WTC11 (cell line): Measurements from ENCODE around the gene KAZN. TPM values are rescaled to one million over a fixed set of nuclear protein-coding genes. Genes with fewer than 3 reads are reported as not detected.

Source experiments
- ATAC-seq: fragments of 200-7000 bp; cut with Tn5 transposase; 2 replicates; pipeline ENCODE4 v1.10.0; 2021; ENCODE audit warnings: mild to moderate bottlenecking, moderate library complexity
- CTCF ChIA-PET: fragments of 300-600 bp; sonication (Branson Sonifier 250); formaldehyde crosslinking; loops from one replicate; lab custom pipeline; 2021; ENCODE audit warnings: antibody characterized with exemption; lab: Charles Lee
- POLR2A ChIA-PET: fragments of 350-600 bp; sonication (Branson Sonifier 250); formaldehyde crosslinking; loops from one replicate; lab custom pipeline; 2021; ENCODE audit warnings: antibody characterized with exemption; lab: Charles Lee
- DNase-seq: peaks from one replicate; pipeline ENCODE4 v3.0.0; 2021; ENCODE audit warnings: low spot score
- H3K27ac Mint-ChIP-seq: 2 replicates; pipeline ENCODE4 v1.8.0; 2021; ENCODE audit warnings: mixed read lengths
- H3K27me3 Mint-ChIP-seq: 2 replicates; pipeline ENCODE4 v1.8.0; 2021; ENCODE audit warnings: low read depth, mild to moderate bottlenecking, moderate library complexity, mixed read lengths
- H3K36me3 Mint-ChIP-seq: 2 replicates; pipeline ENCODE4 v1.8.0; 2021; ENCODE audit warnings: mixed read lengths
- H3K4me1 Mint-ChIP-seq: 2 replicates; pipeline ENCODE4 v1.8.0; 2022; ENCODE audit warnings: mixed read lengths
- H3K4me3 Mint-ChIP-seq: 2 replicates; pipeline ENCODE4 v1.8.0; 2021; ENCODE audit warnings: mild to moderate bottlenecking, moderate library complexity, mixed read lengths
- H3K9me3 Mint-ChIP-seq: 2 replicates; pipeline ENCODE4 v1.8.0; 2021; ENCODE audit warnings: mixed read lengths
- AR ChIP-seq: fragments of 250-450 bp; sonication (Bioruptor Pico); IDR thresholded peaks from 2 replicates; pipeline ENCODE4 v1.9.0; 2021; ENCODE audit warnings: mild to moderate bottlenecking
- CTCF ChIP-seq: fragments of 200-600 bp; IDR thresholded peaks from 2 replicates; pipeline ENCODE4 v1.8.0; 2022; ENCODE audit warnings: antibody characterized with exemption
- ERG ChIP-seq: fragments of 250-450 bp; sonication (Bioruptor Pico); IDR thresholded peaks from 2 replicates; pipeline ENCODE4 v1.8.0; 2021; ENCODE audit warnings: mild to moderate bottlenecking
- GTF2I ChIP-seq: fragments of 250-450 bp; sonication (Bioruptor Pico); conservative IDR thresholded peaks from 2 replicates; pipeline ENCODE4 v1.4.0; 2021; ENCODE audit warnings: mild to moderate bottlenecking
- MYBL2 ChIP-seq: sonication (generic); formaldehyde crosslinking; IDR thresholded peaks from 2 replicates; pipeline ENCODE4 v1.8.1; 2023; ENCODE audit warnings: mild to moderate bottlenecking, moderate library complexity, missing genetic modification reagents
- NFATC4 ChIP-seq: fragments of 250-450 bp; sonication (Bioruptor Pico); IDR thresholded peaks from 2 replicates; pipeline ENCODE4 v1.9.0; 2021; ENCODE audit warnings: mild to moderate bottlenecking
- TCF7 ChIP-seq: sonication (generic); formaldehyde crosslinking; IDR thresholded peaks from 2 replicates; pipeline ENCODE4 v1.8.0; 2022; ENCODE audit warnings: mild to moderate bottlenecking, low read depth, missing genetic modification reagents, moderate library complexity
- ZBTB21 ChIP-seq: sonication (generic); formaldehyde crosslinking; IDR thresholded peaks from 2 replicates; pipeline ENCODE4 v1.8.1; 2023; ENCODE audit warnings: mild to moderate bottlenecking, missing genetic modification reagents, borderline replicate concordance
- ZNF121 ChIP-seq: sonication (generic); formaldehyde crosslinking; IDR thresholded peaks from 2 replicates; pipeline ENCODE4 v1.8.0; 2023; ENCODE audit warnings: missing genetic modification reagents
- ZNF425 ChIP-seq: fragments of 250-450 bp; sonication (Bioruptor Pico); conservative IDR thresholded peaks from 2 replicates; pipeline ENCODE4 v1.9.0; 2021; ENCODE audit warnings: mild to moderate bottlenecking
- total RNA-seq: library from RNA; stranded (reverse); gene quantifications from 3 replicates; pipeline ENCODE4 v1.2.3, GENCODE V29; 2021

Gene KAZN
- total RNA-seq, 1 experiment from 2014 or later = 19.9 TPM

- TF ChIP-seq ZNF121 (CRISPR knock-in tag) = no peak
- TF ChIP-seq AR (CRISPR knock-in tag) = no peak
These were observed 168.6 kb downstream of the KAZN start (continued) for GRCh38 chr1:14767075-14767474.

DNA sequence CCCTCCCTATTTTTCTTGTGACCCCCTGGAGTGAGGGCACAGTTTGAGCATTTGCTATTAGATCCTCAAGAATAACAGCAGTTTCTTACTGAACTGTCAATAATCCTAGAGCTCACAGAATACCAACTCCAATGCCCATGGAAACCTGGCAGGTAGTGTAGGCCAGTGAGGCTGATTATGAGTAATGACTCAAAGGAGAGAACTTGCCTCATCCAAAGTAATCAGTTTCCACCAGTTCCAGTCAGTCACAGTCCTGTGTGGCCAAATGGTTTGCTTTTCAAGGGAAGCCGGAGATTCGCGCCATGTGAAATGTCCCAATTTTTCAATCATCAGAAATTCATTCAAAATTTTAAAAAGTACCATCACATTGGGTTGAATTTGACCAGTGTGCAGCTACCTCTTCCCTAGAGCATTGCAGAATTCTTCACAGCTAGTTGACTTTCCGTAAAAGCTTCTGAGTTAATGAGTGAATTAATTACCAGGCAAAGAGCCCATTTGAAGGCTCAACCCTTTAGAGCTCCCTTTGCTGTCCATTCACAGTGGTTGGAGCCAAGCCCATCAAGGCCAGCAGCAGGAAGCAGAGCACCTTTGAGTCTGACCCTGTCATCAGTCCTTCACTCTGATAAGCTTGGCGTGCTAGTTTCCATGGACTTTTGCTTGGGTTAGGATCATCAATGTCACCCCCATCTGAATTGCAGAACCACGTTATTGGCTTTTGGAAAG lies 170.3 kb downstream of the KAZN start:
- ATAC-seq (no peak), DNase-seq (no peak)
- Mint-ChIP-seq H3K27me3 (0 out of 2 replicates have a peak, but pooled peaks cover 2% of the 10 kb centered on the region), H3K27ac (no peak overlapping the region; the same call in 1 of the 2 replicates), H3K9me3 (peaks cover 10% of the 10 kb centered on the region), H3K4me1 (peaks cover 64% of the 10 kb centered on the region), H3K4me3 (no peak overlapping the region), H3K36me3 (peaks cover 5% of the 10 kb centered on the region; the same call in 1 of the 2 replicates)
- CTCF ChIA-PET = interaction anchor here (1.1 to 1.3 kb wide), 2 partner anchors 10 to 11 kb away, joined by 3 to 5 read pairs; no protein-coding TSS in a partner anchor
- POLR2A ChIA-PET = no interaction called here
- TF ChIP-seq ERG (CRISPR knock-in tag) (no peak), GTF2I (CRISPR knock-in tag) (no peak), ZNF425 (no peak), MYBL2 (CRISPR knock-in tag) (no peak), NFATC4 (CRISPR knock-in tag) (no peak), TCF7 (CRISPR knock-in tag) (no peak)

DNA sequence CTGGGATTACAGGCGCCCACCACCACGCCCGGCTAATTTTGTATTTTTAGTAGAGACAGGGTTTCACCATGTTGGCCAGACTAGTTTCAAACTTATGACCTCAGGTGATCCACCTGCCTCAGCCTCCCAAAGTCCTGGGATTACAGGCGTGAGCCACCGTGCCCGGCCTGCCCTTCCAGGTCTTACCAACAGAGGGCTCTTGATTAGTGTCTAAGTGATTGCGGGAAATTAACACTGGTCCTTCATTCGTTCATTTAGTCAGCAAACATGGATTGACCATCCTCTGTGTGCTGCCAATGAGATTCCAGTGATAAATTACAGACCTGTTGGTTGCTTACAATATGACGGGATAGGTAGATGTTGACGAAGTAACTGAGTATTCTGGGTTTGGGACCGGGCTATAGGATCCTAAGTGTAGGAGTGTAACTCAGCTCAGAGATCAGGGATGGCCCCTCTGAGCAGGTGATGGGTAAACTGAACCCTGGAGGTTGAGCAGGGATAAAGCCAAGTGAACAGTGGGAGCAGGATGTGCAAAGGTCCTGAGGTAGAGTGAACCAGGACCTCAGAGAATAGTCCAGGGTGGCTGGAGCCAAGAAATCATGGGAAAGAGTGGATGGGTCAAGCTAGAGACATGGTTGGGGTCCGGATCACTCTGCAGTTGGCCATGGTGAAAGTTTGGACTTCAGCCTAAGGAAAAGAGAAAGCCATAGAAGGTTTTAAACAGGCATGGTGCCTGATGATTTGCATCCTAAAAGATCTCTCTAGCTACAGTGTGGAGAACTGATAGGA lies 171.2 kb downstream of the KAZN start:
- Mint-ChIP-seq H3K27ac (no peak overlapping the region), H3K27me3 (0 out of 2 replicates have a peak, but pooled peaks cover 2% of the 10 kb centered on the region), H3K4me3 (no peak overlapping the region)
- no peak for ATAC-seq
- TF ChIP-seq CTCF (peak; percentile 32; the same call in 1 of the 2 replicates), ZBTB21 (CRISPR knock-in tag) (no peak)
- TF ChIP-seq, all 79 proteins: peak for 1
- CTCF ChIA-PET = interaction anchor here (1.2 to 1.7 kb wide), 4 partner anchors 9 to 38 kb away, joined by 3 to 9 read pairs (median 4); no protein-coding TSS in a partner anchor
- peak; percentile 40 for DNase-seq
- Mint-ChIP-seq H3K36me3 (peaks cover 5% of the 10 kb centered on the region; the same call in 1 of the 2 replicates), H3K9me3 (peaks cover 10% of the 10 kb centered on the region), H3K4me1 (peaks cover 55% of the 10 kb centered on the region)
- POLR2A ChIA-PET = no interaction called here
